IMR-90 (cell line): ENCODE measurements around the gene CSN1S1. TPM values are rescaled to one million over a fixed set of nuclear protein-coding genes. Genes with fewer than 3 reads are reported as not detected.

ENCODE experiments used
- ATAC-seq: fragments of 200-7000 bp; cut with Tn5 transposase; 2 replicates; pipeline ENCODE4 v1.9.1; 2020; ENCODE audit warnings: low read depth, mild to moderate bottlenecking, moderate library complexity
- BruUV-seq: library from RNA; stranded (reverse); fragments of 400-500 nt; replicated peaks from 2 replicates; lab custom pipeline; 2021; lab: Mats Ljungman, UMichigan
- CTCF ChIA-PET: fragments of 300-600 bp; formaldehyde crosslinking; extraction: SDS; loops from one replicate; lab custom pipeline; 2021; ENCODE audit warnings: antibody characterized with exemption; lab: Yijun Ruan, JAX
- POLR2A ChIA-PET: fragments of 300-600 bp; sonication (Branson Sonifier 250); formaldehyde crosslinking; loops from one replicate; lab custom pipeline; 2022; ENCODE audit warnings: antibody characterized with exemption; ENCODE audit not compliant: unreplicated experiment; lab: Charles Lee
- DNase-seq: peaks from one replicate; pipeline ENCODE4 v3.0.0; 2013
- H2AFZ ChIP-seq: replicated peaks from 2 replicates; pipeline ENCODE3; 2013; ENCODE audit warnings: low read length, mild to moderate bottlenecking; ENCODE audit not compliant: poor library complexity
- H2AK5ac ChIP-seq: 2 replicates; pipeline ENCODE4 v1.6.1; 2013; ENCODE audit warnings: low read depth, low read length, inconsistent platforms
- H2AK9ac ChIP-seq: replicated peaks from 2 replicates; pipeline ENCODE3; 2013; ENCODE audit warnings: mild to moderate bottlenecking, low read depth, low read length, moderate library complexity; ENCODE audit not compliant: poor library complexity
- H2BK120ac ChIP-seq: 2 replicates; pipeline ENCODE4 v1.6.1; 2013; ENCODE audit warnings: low read depth, low read length, inconsistent platforms
- H2BK15ac ChIP-seq: 3 replicates; pipeline ENCODE4 v1.6.1; 2013; ENCODE audit warnings: low read depth, low read length, inconsistent platforms
- H2BK20ac ChIP-seq: 2 replicates; pipeline ENCODE4 v1.6.1; 2013; ENCODE audit warnings: low read depth, mild to moderate bottlenecking, inconsistent platforms, low read length, moderate library complexity
- H2BK5ac ChIP-seq: 2 replicates; pipeline ENCODE4 v1.6.1; 2013; ENCODE audit warnings: mild to moderate bottlenecking, low read depth, low read length, inconsistent platforms; ENCODE audit not compliant: poor library complexity, severe bottlenecking
- H3K14ac ChIP-seq: replicated peaks from 2 replicates; pipeline ENCODE4 v1.6.1; 2013; ENCODE audit warnings: low read depth, low read length, inconsistent platforms
- H3K18ac ChIP-seq: 2 replicates; pipeline ENCODE4 v1.6.1; 2013; ENCODE audit warnings: low read depth, low read length, control low read depth
- H3K23ac ChIP-seq: 2 replicates; pipeline ENCODE4 v1.6.1; 2013; ENCODE audit warnings: low read depth, low read length, inconsistent platforms
- H3K27ac ChIP-seq: 2 replicates; pipeline ENCODE4 v1.5.1; 2013; ENCODE audit warnings: mild to moderate bottlenecking, control low read depth, low read length; ENCODE audit not compliant: insufficient read depth
- H3K27me3 ChIP-seq: 2 replicates; pipeline ENCODE4 v1.6.1; 2013; ENCODE audit warnings: low read length; ENCODE audit not compliant: control insufficient read depth, insufficient read depth
- H3K36me3 ChIP-seq: 2 replicates; pipeline ENCODE4 v1.6.1; 2013; ENCODE audit warnings: low read length, mixed read lengths; ENCODE audit not compliant: control insufficient read depth, insufficient read depth
- H3K4ac ChIP-seq: 2 replicates; pipeline ENCODE4 v1.6.1; 2013; ENCODE audit warnings: low read depth, low read length, inconsistent platforms
- H3K4me1 ChIP-seq: 2 replicates; pipeline ENCODE4 v1.6.1; 2013; ENCODE audit warnings: low read length, mixed read lengths; ENCODE audit not compliant: control insufficient read depth, insufficient read depth
- H3K4me2 ChIP-seq: 2 replicates; pipeline ENCODE4 v1.6.1; 2013; ENCODE audit warnings: low read depth, mild to moderate bottlenecking, control low read depth, low read length, moderate library complexity
- H3K4me3 ChIP-seq: 2 replicates; pipeline ENCODE4 v1.5.1; 2013; ENCODE audit warnings: low read depth, mild to moderate bottlenecking, control low read depth, low read length, moderate library complexity; ENCODE audit not compliant: insufficient read depth
- H3K56ac ChIP-seq: 2 replicates; pipeline ENCODE4 v1.6.1; 2013; ENCODE audit warnings: low read length, inconsistent platforms; ENCODE audit not compliant: insufficient read depth; ENCODE audit errors: extremely low read depth
- H3K79me1 ChIP-seq, 2 experiments: 2 replicates each; pipeline ENCODE4 v1.6.1; 2013; ENCODE audit warnings: low read length in 2 of 2, inconsistent platforms in 1 of 2, low read depth in 1 of 2
- H3K9ac ChIP-seq: 2 replicates; pipeline ENCODE4 v1.6.1; 2013; ENCODE audit warnings: low read depth, low read length, control low read depth
- H3K9me1 ChIP-seq: 2 replicates; pipeline ENCODE4 v1.6.1; 2013; ENCODE audit warnings: low read length, inconsistent platforms; ENCODE audit not compliant: insufficient read depth
- H3K9me3 ChIP-seq: 2 replicates; pipeline ENCODE4 v1.6.1; 2013; ENCODE audit warnings: low read length; ENCODE audit not compliant: control insufficient read depth, insufficient read depth
- H4K20me1 ChIP-seq: 2 replicates; pipeline ENCODE4 v1.6.1; 2013; ENCODE audit warnings: low read length, inconsistent platforms; ENCODE audit not compliant: insufficient read depth
- H4K5ac ChIP-seq: 2 replicates; pipeline ENCODE4 v1.6.1; 2013; ENCODE audit warnings: mild to moderate bottlenecking, low read depth, low read length, control low read depth
- H4K8ac ChIP-seq, 2 experiments: 2 replicates each; pipeline ENCODE4 v1.6.1; 2013; ENCODE audit warnings: low read depth in 2 of 2, low read length in 2 of 2, control low read depth in 1 of 2, inconsistent platforms in 1 of 2
- H4K91ac ChIP-seq: 2 replicates; pipeline ENCODE4 v1.6.1; 2013; ENCODE audit warnings: low read depth, low read length, inconsistent platforms; ENCODE audit not compliant: insufficient read depth
- MAFK ChIP-seq: IDR thresholded peaks from 2 replicates; pipeline ENCODE4 v1.6.1; 2012; ENCODE audit warnings: low read depth, low read length, improper control_type of control experiment
- WGBS, 2 experiments: methylation state at CpG; one replicate each; pipeline versions ENCODE4 v1.1.5 to v1.1.7; 2013; ENCODE audit warnings: missing lambda C conversion rate in 2 of 2; ENCODE audit not compliant: insufficient read length in 1 of 2; ENCODE audit errors: extremely low coverage in 2 of 2; 5-methylcytosine and 5-hydroxymethylcytosine counted together
- dilution Hi-C: fragments of 300-500 bp; cut with HindIII; formaldehyde crosslinking; loops from one replicate; pipeline ENCODE4 v1.14.3; 2018; ENCODE audit warnings: low sequenced_read_pairs; ENCODE audit not compliant: unreplicated experiment
- in situ Hi-C: fragments of 300-500 bp; cut with MboI; formaldehyde crosslinking; loops from 3 replicates; pipeline ENCODE4 v1.14.3; 2019; ENCODE audit warnings: low sequenced_read_pairs, inconsistent platforms, mixed read lengths
- intact Hi-C: fragments of 100-400 bp; cut with micrococcal nuclease; formaldehyde crosslinking; loops from 2 replicates; pipeline ENCODE4 v1.10.0; 2022
- polyA plus RNA-seq, 3 experiments: library from polyadenylated mRNA; depleted of rRNA; stranded (reverse); fragments of >200 nt; gene quantifications; 2 replicates each; pipeline ENCODE4 v1.2.3, GENCODE V29; 2012; ENCODE audit warnings: low replicate concordance in 1 of 3
- total RNA-seq: library from RNA; depleted of rRNA; stranded (reverse); fragments of >200 nt; gene quantifications from 2 replicates; pipeline ENCODE4 v1.2.3, GENCODE V29; 2012
- TF ChIP-seq, protein P1 (sequence below): fragments of 150-350 bp; IDR thresholded peaks from 2 replicates; pipeline ENCODE4 v1.6.1; 2017; ENCODE audit warnings: mild to moderate bottlenecking, antibody characterized with exemption, low read length, low read depth

The CSN1S1 gene
- total and polyA plus RNA-seq, 2 of the 4 experiments (the other 2 are of a cell fraction) = not detected

- H2AFZ ChIP-seq = no peak overlapping the region
- no peaks in the 10 kb centered on the region for H3K4me1 ChIP-seq
- no peaks in the 10 kb centered on the region for H3K9me1 ChIP-seq
- H3K18ac ChIP-seq = no peak overlapping the region
- no peak overlapping the region for H3K14ac ChIP-seq
- H2AK9ac ChIP-seq = no peak overlapping the region
- no peak overlapping the region for H2AK5ac ChIP-seq
- H4K5ac ChIP-seq = no peak overlapping the region
- no peaks in the 10 kb centered on the region for H3K79me1 ChIP-seq
- H2BK20ac ChIP-seq = no peak overlapping the region
- no peak overlapping the region for H4K91ac ChIP-seq
- H3K9ac ChIP-seq = no peak overlapping the region
- H3K23ac ChIP-seq = no peak overlapping the region
- WGBS, 2 experiments = no CpG with 5 or more reads among the region's 1 CpG
- H3K4me2 ChIP-seq = no peak overlapping the region
- H3K27me3 ChIP-seq = no peaks in the 10 kb centered on the region
- no peak overlapping the region for H3K27ac ChIP-seq
- CTCF ChIA-PET = no interaction called here
- no peak overlapping the region for H4K8ac ChIP-seq
- H3K4me3 ChIP-seq = no peak overlapping the region
- H4K20me1 ChIP-seq = no peaks in the 10 kb centered on the region
- H2BK120ac ChIP-seq = no peak overlapping the region
- in situ Hi-C loops (no loop called here), dilution Hi-C loops (no loop called here), intact Hi-C loops (no loop called here)
- H3K9me3 ChIP-seq = no peaks in the 10 kb centered on the region
- DNase-seq (no peak), ATAC-seq (no peak)
- peak; percentile 44; the same call in 1 of the 2 replicates for TF ChIP-seq MAFK
- TF ChIP-seq, protein P1, sequence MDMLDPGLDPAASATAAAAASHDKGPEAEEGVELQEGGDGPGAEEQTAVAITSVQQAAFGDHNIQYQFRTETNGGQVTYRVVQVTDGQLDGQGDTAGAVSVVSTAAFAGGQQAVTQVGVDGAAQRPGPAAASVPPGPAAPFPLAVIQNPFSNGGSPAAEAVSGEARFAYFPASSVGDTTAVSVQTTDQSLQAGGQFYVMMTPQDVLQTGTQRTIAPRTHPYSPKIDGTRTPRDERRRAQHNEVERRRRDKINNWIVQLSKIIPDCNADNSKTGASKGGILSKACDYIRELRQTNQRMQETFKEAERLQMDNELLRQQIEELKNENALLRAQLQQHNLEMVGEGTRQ = no peak
- POLR2A ChIA-PET = no interaction called here
- H3K56ac ChIP-seq = no peak overlapping the region
- BruUV-seq = no TSS peak
- no peaks in the 10 kb centered on the region for H3K36me3 ChIP-seq
- H2BK15ac ChIP-seq = no peak overlapping the region
- no peak overlapping the region for H3K4ac ChIP-seq
- no peak overlapping the region for H2BK5ac ChIP-seq
Measured at GRCh38 chr4:69986663-69987062, 55.8 kb downstream of the CSN1S1 start.
